HTERT RPE-1 (cell line): Measurements from ENCODE around the gene HMOX2.

Experiments used
- in situ Hi-C: fragments of 300-500 bp; cut with MboI; formaldehyde crosslinking; loops from 4 replicates; pipeline ENCODE4 v1.14.3; 2020; ENCODE audit warnings: low sequenced_read_pairs

HMOX2 gene

DNA sequence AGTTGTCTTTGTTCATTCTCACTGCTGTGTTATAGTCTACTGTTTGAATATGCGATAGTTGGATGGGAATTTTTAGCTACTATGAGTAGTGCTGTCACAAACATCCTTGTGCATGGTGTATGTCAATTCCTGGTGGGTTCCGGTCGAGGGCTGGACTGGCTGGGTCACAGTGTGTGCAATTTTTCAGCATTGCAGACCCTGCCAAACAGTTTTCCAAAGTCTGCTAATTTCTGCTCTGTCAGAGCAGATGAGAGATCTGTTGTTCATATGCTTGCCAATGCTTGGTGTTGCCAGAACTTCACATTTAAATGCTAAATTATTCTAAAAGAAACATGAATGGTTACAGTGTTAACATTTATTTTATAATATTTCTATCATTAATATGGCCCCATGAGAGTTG is 76.3 kb downstream of the HMOX2 start:
- in situ Hi-C loops, result no loop called here

DNA sequence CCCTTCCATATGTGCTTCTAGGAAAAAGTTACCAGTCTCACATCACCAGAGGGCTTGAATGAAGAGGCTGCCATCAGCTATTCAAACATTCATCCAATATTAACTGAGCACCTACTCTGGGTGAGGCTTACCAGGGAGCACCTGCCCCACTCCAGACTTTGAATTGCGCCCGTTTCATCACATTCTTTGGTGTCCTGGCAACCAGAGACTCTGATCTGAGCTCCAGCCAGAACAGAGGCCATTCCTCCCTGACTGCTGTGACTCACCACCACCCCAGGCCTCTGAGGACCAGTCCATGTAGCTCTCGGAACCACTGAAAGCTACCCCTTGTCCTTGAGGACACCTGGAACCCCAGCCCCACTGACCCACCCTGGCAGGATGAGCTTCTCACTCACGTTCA is 79.9 kb downstream of the HMOX2 start, which contains the start of gene C16orf96:
TSS of gene C16orf96 (plus strand) at position 229 of the 400 bp plus-strand sequence. CDS start at position 379, 150 bp downstream.
- in situ Hi-C loops, result no loop called here

DNA sequence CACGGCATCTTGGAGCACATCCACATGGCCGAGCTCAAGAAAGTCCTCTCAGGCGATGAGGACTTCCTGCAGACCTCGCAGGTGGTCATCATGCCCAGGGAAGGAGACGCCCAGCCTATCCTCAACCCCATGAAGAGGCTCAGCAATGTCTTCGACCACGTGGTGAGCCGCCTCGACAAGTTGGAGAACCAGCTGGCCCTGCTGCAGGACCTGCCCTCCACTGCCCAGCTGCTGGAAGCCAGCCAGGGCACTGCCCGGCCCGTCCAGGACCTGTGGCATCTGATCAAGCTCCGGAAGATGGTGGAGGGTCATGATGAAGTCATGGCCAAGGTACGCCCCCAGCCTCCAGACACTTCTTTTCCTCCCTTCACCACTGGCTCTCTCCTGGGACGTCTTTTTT is 80.4 kb downstream of the HMOX2 start:
- in situ Hi-C loops, result no loop called here

DNA sequence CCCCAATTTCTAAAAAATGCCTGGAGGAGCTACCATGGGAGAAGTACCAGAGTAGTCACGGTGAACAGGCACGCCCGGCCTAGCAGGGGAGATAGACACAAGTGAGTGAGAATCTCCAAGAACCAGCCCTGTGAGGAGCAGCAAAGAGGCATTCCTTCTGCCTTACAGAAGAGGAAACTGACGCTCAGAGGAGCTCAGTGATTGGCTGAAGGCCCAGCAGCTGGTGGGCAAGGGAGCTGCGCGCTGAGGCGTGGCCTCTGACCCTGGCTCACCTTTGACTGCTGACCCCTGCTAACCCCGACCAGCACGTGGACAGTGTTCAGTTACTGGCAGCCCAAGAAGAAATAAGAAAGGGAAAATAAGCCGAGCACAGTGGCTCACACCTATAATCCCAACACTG is 81.8 kb downstream of the HMOX2 start:
- in situ Hi-C loops, result no loop called here
